GM08714 (cell line): Measurements from ENCODE around the gene NDC1.

Experiments
- H3K4me3 ChIP-seq: fragments of 200-500 bp; sonication (Bioruptor generic); 2 replicates; pipeline ENCODE4 v1.5.1; 2014; ENCODE audit warnings: mild to moderate bottlenecking, low read length, inconsistent platforms
- ZNF274 ChIP-seq: IDR thresholded peaks from 2 replicates; pipeline ENCODE4 v1.6.1; 2012; ENCODE audit warnings: mild to moderate bottlenecking, low read depth, low read length

The NDC1 gene

GRCh38 chr1:53807916-53808315 lies 30.2 kb downstream of the NDC1 start:
- no peak overlapping the region for H3K4me3 ChIP-seq
- no peak for TF ChIP-seq ZNF274

GRCh38 chr1:53804791-53805505 lies 33.1 kb downstream of the NDC1 start:
- no peak for TF ChIP-seq ZNF274
- H3K4me3 ChIP-seq, result no peak overlapping the region

- H3K4me3 ChIP-seq, result no peak overlapping the region
- TF ChIP-seq ZNF274, result no peak
Observed at GRCh38 chr1:53804181-53804580, 33.9 kb downstream of the NDC1 start.

- no peak overlapping the region for H3K4me3 ChIP-seq
Observed at GRCh38 chr1:53800621-53801020, 37.5 kb downstream of the NDC1 start.

GRCh38 chr1:53799141-53799540 lies 39.0 kb downstream of the NDC1 start:
- no peak overlapping the region for H3K4me3 ChIP-seq
- no peak for TF ChIP-seq ZNF274

More at GRCh38 chr1:53800621-53801020, 37.5 kb downstream of the NDC1 start:
- TF ChIP-seq ZNF274, result no peak

- no peak for TF ChIP-seq ZNF274
- H3K4me3 ChIP-seq, result no peak overlapping the region
Observed at GRCh38 chr1:53792806-53793205, 45.3 kb downstream of the NDC1 start.

- no peak for TF ChIP-seq ZNF274
- H3K4me3 ChIP-seq, result no peak overlapping the region
Observed at GRCh38 chr1:53787655-53788054, 50.4 kb downstream of the NDC1 start.

GRCh38 chr1:53783056-53783455 lies 55.0 kb downstream of the NDC1 start:
- TF ChIP-seq ZNF274, result no peak
- H3K4me3 ChIP-seq, result no peak overlapping the region

- no peak overlapping the region for H3K4me3 ChIP-seq
Observed at GRCh38 chr1:53781654-53782053, 56.4 kb downstream of the NDC1 start.

GRCh38 chr1:53777272-53777671 lies 60.8 kb downstream of the NDC1 start:
- no peak overlapping the region for H3K4me3 ChIP-seq
- no peak for TF ChIP-seq ZNF274

More at GRCh38 chr1:53781654-53782053, 56.4 kb downstream of the NDC1 start:
- TF ChIP-seq ZNF274, result no peak

- TF ChIP-seq ZNF274, result no peak
- no peak overlapping the region for H3K4me3 ChIP-seq
Observed at GRCh38 chr1:53771648-53772047, 66.4 kb downstream of the NDC1 start.

- no peak for TF ChIP-seq ZNF274
- no peak overlapping the region for H3K4me3 ChIP-seq
Observed at GRCh38 chr1:53769780-53770179, 68.3 kb downstream of the NDC1 start.

- no peak overlapping the region for H3K4me3 ChIP-seq
- no peak for TF ChIP-seq ZNF274
Observed at GRCh38 chr1:53769184-53769583, 68.9 kb downstream of the NDC1 start.

- H3K4me3 ChIP-seq, result no peak overlapping the region
- TF ChIP-seq ZNF274, result no peak
Observed at GRCh38 chr1:53766831-53767405, 71.2 kb downstream of the NDC1 start.

GRCh38 chr1:53766194-53766742 lies 71.8 kb downstream of the NDC1 start:
- no peak overlapping the region for H3K4me3 ChIP-seq
- no peak for TF ChIP-seq ZNF274
